ENCODE results near the gene GIPR. TPM values are rescaled to one million over a fixed set of nuclear protein-coding genes. Genes with fewer than 3 reads are reported as not detected.

The GIPR gene
- polyA plus RNA-seq, 1 of the 3 experiments (the other 2 are of a cell fraction), result 1.4 TPM

- no peak overlapping the region for H3K9ac ChIP-seq
- no peak for DNase-seq
- H4K20me1 ChIP-seq (ENCODE audit: insufficient read depth), result no peaks in the 10 kb centered on the region
- H3F3A ChIP-seq (replicated peaks; ENCODE audit: insufficient read depth), result peaks cover 12% of the 10 kb centered on the region
- no peaks in the 10 kb centered on the region for H3K9me2 ChIP-seq
- H3K4me2 ChIP-seq, result peak overlapping the region; percentile 86
- peak overlapping the region; percentile 82 for H2AFZ ChIP-seq (ENCODE audit: low read depth)
- peak overlapping the region; percentile 61 to 81 for H3K4me3 ChIP-seq (ENCODE audit: low read depth in 2 of 2, low read length in 1 of 2)
- CTCF ChIA-PET, result interaction anchor here (0.7 to 5.4 kb wide), 7 partner anchors 25 to 207 kb away, joined by 3 to 49 read pairs (median 5); partner anchors contain the start of gene QPCTL
- no peaks in the 10 kb centered on the region for H3K27me3 ChIP-seq (ENCODE audit: insufficient read depth)
- no peaks in the 10 kb centered on the region for H3K36me3 ChIP-seq (replicated peaks in 1 of 2; ENCODE audit: control insufficient read depth in 1 of 2, insufficient read depth in 2 of 2, low read length in 1 of 2)
- peaks cover 6 to 17% of the 10 kb centered on the region in 2 experiments; a peak in 1 of 4 replicates for H3K4me1 ChIP-seq (ENCODE audit: control insufficient read depth in 1 of 2, insufficient read depth in 2 of 2, low read depth in 1 of 2, low read length in 1 of 2)
- H3K27ac ChIP-seq (ENCODE audit: low read depth in 2 of 2, low read length in 1 of 2), result peak overlapping the region; percentile 59; a peak in 2 of 4 replicates
- no peaks in the 10 kb centered on the region for H3K9me3 ChIP-seq
- TF ChIP-seq REST (IDR thresholded peaks at IDR 0.05; ENCODE audit: low read depth, low read length) (peak; percentile 89), NFIC (IDR thresholded peaks at IDR 0.05; ENCODE audit: borderline replicate concordance) (no peak)
- WGBS (ENCODE audit: low lambda C conversion rate), result 14% methylated on average over 8 of the region's 9 CpGs
- H3K79me2 ChIP-seq (ENCODE audit: insufficient read depth), result no peaks in the 10 kb centered on the region
- POLR2A ChIA-PET, result interaction anchor here (0.9 to 1.4 kb wide), 2 partner anchors 46 to 179 kb away, joined by 3 to 6 read pairs; partner anchors contain the start of genes FOSB and QPCTL
Measured at GRCh38 chr19:45646345-45646698, 21.7 kb upstream of the GIPR start.

GRCh38 chr19:45650722-45651121 is 17.3 kb upstream of the GIPR start:
- H3K9me2 ChIP-seq, result no peaks in the 10 kb centered on the region
- DNase-seq, result no peak
- H3K27me3 ChIP-seq (ENCODE audit: insufficient read depth), result no peaks in the 10 kb centered on the region
- ChIA-PET POLR2A (no interaction called here), CTCF (interaction anchor here (0.7 kb wide), 1 partner anchor 211 kb away, joined by 5 read pairs; no protein-coding TSS in a partner anchor)
- H2AFZ ChIP-seq (ENCODE audit: low read depth), result no peak overlapping the region
- no peaks in the 10 kb centered on the region for H4K20me1 ChIP-seq (ENCODE audit: insufficient read depth)
- no peak overlapping the region for H3K9ac ChIP-seq
- no peak overlapping the region for H3K4me2 ChIP-seq
- H3K27ac ChIP-seq (ENCODE audit: low read depth in 2 of 2, low read length in 1 of 2), result no peak overlapping the region
- H3K79me2 ChIP-seq (ENCODE audit: insufficient read depth), result no peaks in the 10 kb centered on the region
- 79% methylated on average over 3 of the region's 3 CpGs for WGBS (ENCODE audit: low lambda C conversion rate)
- no peaks in the 10 kb centered on the region for H3K36me3 ChIP-seq (replicated peaks in 1 of 2; ENCODE audit: control insufficient read depth in 1 of 2, insufficient read depth in 2 of 2, low read length in 1 of 2)
- TF ChIP-seq EP300 (IDR thresholded peaks at IDR 0.05; ENCODE audit: borderline replicate concordance in 1 of 2, low read depth in 1 of 2, low read length in 1 of 2), result no peak
- TF ChIP-seq TAF1 (IDR thresholded peaks at IDR 0.05; ENCODE audit: borderline replicate concordance, low read depth, low read length), result no peak
- no peak for TF ChIP-seq YY1 (IDR thresholded peaks at IDR 0.05; ENCODE audit: low read depth)
- no peaks in the 10 kb centered on the region for H3F3A ChIP-seq (replicated peaks; ENCODE audit: insufficient read depth)
- no peaks in the 10 kb centered on the region for H3K9me3 ChIP-seq
- H3K4me3 ChIP-seq (ENCODE audit: low read depth in 2 of 2, low read length in 1 of 2), result no peak overlapping the region
- peaks cover 0 to 2% of the 10 kb centered on the region in 2 experiments; a peak in 1 of 4 replicates for H3K4me1 ChIP-seq (ENCODE audit: control insufficient read depth in 1 of 2, insufficient read depth in 2 of 2, low read depth in 1 of 2, low read length in 1 of 2)

GRCh38 chr19:45653634-45654033 is 14.4 kb upstream of the GIPR start:
- CTCF ChIA-PET, result interaction anchor here (0.8 to 1.9 kb wide), 4 partner anchors 11 to 47 kb away, joined by 3 to 4 read pairs (median 3); no protein-coding TSS in a partner anchor
- POLR2A ChIA-PET, result no interaction called here
- Histone ChIP-seq H3K4me1 (ENCODE audit: control insufficient read depth in 1 of 2, insufficient read depth in 2 of 2, low read depth in 1 of 2, low read length in 1 of 2) (no peaks in the 10 kb centered on the region; a peak in 1 of 4 replicates), H3K79me2 (ENCODE audit: insufficient read depth) (no peaks in the 10 kb centered on the region), H3K27ac (ENCODE audit: low read depth in 2 of 2, low read length in 1 of 2) (no peak overlapping the region), H3K9me2 (no peaks in the 10 kb centered on the region), H3K36me3 (replicated peaks in 1 of 2; ENCODE audit: control insufficient read depth in 1 of 2, insufficient read depth in 2 of 2, low read length in 1 of 2) (no peaks in the 10 kb centered on the region), H3F3A (replicated peaks; ENCODE audit: insufficient read depth) (no peaks in the 10 kb centered on the region), H3K9ac (no peak overlapping the region), H3K4me2 (no peak overlapping the region), H3K27me3 (ENCODE audit: insufficient read depth) (no peaks in the 10 kb centered on the region), H3K9me3 (no peaks in the 10 kb centered on the region), H3K4me3 (ENCODE audit: low read depth in 2 of 2, low read length in 1 of 2) (no peak overlapping the region), H4K20me1 (ENCODE audit: insufficient read depth) (no peaks in the 10 kb centered on the region), H2AFZ (ENCODE audit: low read depth) (no peak overlapping the region)
- no peak for DNase-seq
- no peak for TF ChIP-seq GATA2 (CRISPR knock-in tag; IDR thresholded peaks at IDR 0.05)
- no peak for TF ChIP-seq FOSL2 (IDR thresholded peaks at IDR 0.05; ENCODE audit: borderline replicate concordance, low read depth)
- no peak for TF ChIP-seq TEAD4 (IDR thresholded peaks at IDR 0.05; ENCODE audit: borderline replicate concordance, insufficient read depth)
- TF ChIP-seq SIN3A (IDR thresholded peaks at IDR 0.05; ENCODE audit: borderline replicate concordance, low read depth, low read length), result no peak
- TF ChIP-seq ELF1 (IDR thresholded peaks at IDR 0.05), result no peak
- no peak for TF ChIP-seq CTCF (IDR thresholded peaks at IDR 0.05)
- TF ChIP-seq EP300 (IDR thresholded peaks at IDR 0.05; ENCODE audit: borderline replicate concordance in 1 of 2, low read depth in 1 of 2, low read length in 1 of 2), result no peak
- TF ChIP-seq MEF2A (IDR thresholded peaks at IDR 0.05; ENCODE audit: borderline replicate concordance, low read depth), result no peak
- TF ChIP-seq NFIC (IDR thresholded peaks at IDR 0.05; ENCODE audit: borderline replicate concordance), result no peak
- no peak for TF ChIP-seq CHD2 (IDR thresholded peaks at IDR 0.05; ENCODE audit: low read length, partially characterized antibody)
- no peak for TF ChIP-seq GABPA (IDR thresholded peaks at IDR 0.05; ENCODE audit: low read depth)
- WGBS (ENCODE audit: low lambda C conversion rate), result 55% methylated on average over 4 of the region's 5 CpGs
